HepG2 (cell line): ENCODE results near the gene VPS26A. TPM values are rescaled to one million over a fixed set of nuclear protein-coding genes. Genes with fewer than 3 reads are reported as not detected.

ENCODE experiments used
- CREB1 ChIP-seq, 2 experiments: fragments of 450-650 bp in 1 of 2; IDR thresholded peaks; 2 replicates each; pipeline ENCODE4 v1.6.1; 2016 to 2017; ENCODE audit warnings: control low read depth in 1 of 2, mild to moderate bottlenecking in 1 of 2, missing compliant biosample characterization in 1 of 2, missing genetic modification characterization in 1 of 2
- CSRNP2 ChIP-seq: sonication (generic); formaldehyde crosslinking; conservative IDR thresholded peaks from 2 replicates; pipeline ENCODE4 v1.8.0; 2022; ENCODE audit warnings: low read depth, missing genetic modification reagents
- ELF3 ChIP-seq: IDR thresholded peaks from 2 replicates; pipeline ENCODE4 v1.6.1; 2016; ENCODE audit warnings: missing genetic modification reagents, missing compliant biosample characterization
- ELF4 ChIP-seq: sonication (generic); formaldehyde crosslinking; IDR thresholded peaks from 2 replicates; pipeline ENCODE4 v1.5.0; 2020; ENCODE audit warnings: missing genetic modification reagents, mild to moderate bottlenecking, moderate library complexity, borderline replicate concordance
- GATA4 ChIP-seq: sonication (generic); IDR thresholded peaks from 2 replicates; pipeline ENCODE4 v1.6.1; 2016; ENCODE audit warnings: antibody characterized with exemption, low read depth, borderline replicate concordance
- GLI4 ChIP-seq: sonication (generic); formaldehyde crosslinking; IDR thresholded peaks from 2 replicates; pipeline ENCODE4 v1.5.1; 2020; ENCODE audit warnings: missing genetic modification reagents, mild to moderate bottlenecking, moderate library complexity, borderline replicate concordance
- HNRNPK ChIP-seq: fragments of 200-400 bp; formaldehyde crosslinking; IDR thresholded peaks from 2 replicates; pipeline ENCODE4 v1.6.1; 2018; ENCODE audit warnings: low read length, low read depth, moderate library complexity, mild to moderate bottlenecking; ENCODE audit not compliant: poor library complexity, severe bottlenecking
- HNRNPL ChIP-seq: fragments of 200-400 bp; formaldehyde crosslinking; IDR thresholded peaks from 2 replicates; pipeline ENCODE4 v1.6.1; 2017; ENCODE audit warnings: mild to moderate bottlenecking, low read depth, low read length
- KDM1A ChIP-seq: IDR thresholded peaks from 2 replicates; pipeline ENCODE4 v1.6.1; 2016; ENCODE audit warnings: missing compliant biosample characterization
- NAIF1 ChIP-seq: sonication (generic); formaldehyde crosslinking; IDR thresholded peaks from 2 replicates; pipeline ENCODE4 v1.5.0; 2020; ENCODE audit warnings: mild to moderate bottlenecking, missing genetic modification reagents, borderline replicate concordance
- RFXAP ChIP-seq: sonication (generic); formaldehyde crosslinking; IDR thresholded peaks from 2 replicates; pipeline ENCODE4 v1.4.0; 2020; ENCODE audit warnings: missing genetic modification reagents, borderline replicate concordance
- SIX1 ChIP-seq: sonication (generic); formaldehyde crosslinking; IDR thresholded peaks from 2 replicates; pipeline ENCODE4 v1.4.0; 2020; ENCODE audit warnings: missing genetic modification reagents, borderline replicate concordance
- SMC3 ChIP-seq: IDR thresholded peaks from 2 replicates; pipeline ENCODE4 v1.6.1; 2011; ENCODE audit warnings: low read length, improper control_type of control experiment
- SOX6 ChIP-seq, 2 experiments: fragments of 450-650 bp in 1 of 2; sonication (generic) in 1 of 2; formaldehyde crosslinking in 1 of 2; IDR thresholded peaks; 2 replicates each; pipeline versions ENCODE4 v1.4.0 to v1.6.1; 2017 to 2020; ENCODE audit warnings: antibody characterized with exemption in 1 of 2, mild to moderate bottlenecking in 1 of 2, missing genetic modification reagents in 1 of 2
- TGIF2 ChIP-seq: IDR thresholded peaks from 2 replicates; pipeline ENCODE4 v1.6.1; 2016; ENCODE audit warnings: control low read depth, missing compliant biosample characterization
- ZBTB21 ChIP-seq: sonication (generic); formaldehyde crosslinking; IDR thresholded peaks from 2 replicates; pipeline ENCODE4 v1.4.0; 2020; ENCODE audit warnings: missing genetic modification reagents
- ZFP82 ChIP-seq: sonication (generic); formaldehyde crosslinking; IDR thresholded peaks from 2 replicates; pipeline ENCODE4 v1.5.1; 2020; ENCODE audit warnings: mild to moderate bottlenecking, missing genetic modification reagents, borderline replicate concordance
- ZGPAT ChIP-seq: IDR thresholded peaks from 2 replicates; pipeline ENCODE4 v1.6.1; 2016; ENCODE audit warnings: mild to moderate bottlenecking
- ZNF362 ChIP-seq: sonication (generic); formaldehyde crosslinking; IDR thresholded peaks from 2 replicates; pipeline ENCODE4 v1.4.0; 2020; ENCODE audit warnings: missing genetic modification reagents, mild to moderate bottlenecking, borderline replicate concordance
- ZNF383 ChIP-seq: sonication (generic); formaldehyde crosslinking; IDR thresholded peaks from 2 replicates; pipeline ENCODE4 v1.4.0; 2020; ENCODE audit warnings: missing genetic modification reagents, mild to moderate bottlenecking, borderline replicate concordance
- ZNF451 ChIP-seq: sonication (generic); formaldehyde crosslinking; IDR thresholded peaks from 2 replicates; pipeline ENCODE4 v1.5.0; 2020; ENCODE audit warnings: mild to moderate bottlenecking, missing genetic modification reagents
- ZNF512 ChIP-seq: sonication (generic); formaldehyde crosslinking; IDR thresholded peaks from 2 replicates; pipeline ENCODE4 v1.4.0; 2020; ENCODE audit warnings: mild to moderate bottlenecking, missing genetic modification reagents
- ZNF768 ChIP-seq: sonication (generic); formaldehyde crosslinking; IDR thresholded peaks from 2 replicates; pipeline ENCODE4 v1.4.0; 2020; ENCODE audit warnings: missing genetic modification reagents
- polyA plus RNA-seq, 8 experiments: library from polyadenylated mRNA; depleted of rRNA in 3 of 8; stranded (reverse) in 7 of 8; unstranded in 1 of 8; fragments of >200 nt; fragmentation: Illumina TruSeq in 4 of 8; extraction: Trizol in 4 of 8; gene quantifications; 2 replicates each; pipeline versions ENCODE4 v1.2.1 to v1.2.3, GENCODE V29; 2011 to 2016; ENCODE audit warnings: low read depth in 4 of 8, missing spikeins in 1 of 8, mixed read lengths in 1 of 8; ENCODE audit not compliant: insufficient read depth in 1 of 8
- total RNA-seq, 5 experiments: library from RNA; depleted of rRNA; stranded (reverse); fragments of >200 nt; fragmentation: Illumina TruSeq; extraction: Trizol; gene quantifications; 2 replicates each; pipeline ENCODE4 v1.2.3, GENCODE V29; 2016; ENCODE audit warnings: low read depth in 1 of 5

The VPS26A gene
- total and polyA plus RNA-seq, 2 of the 13 experiments (the other 11 are each of a cell fraction or from before 2014, with no cell fraction given): 12.9 to 32.6 TPM

- TF ChIP-seq CSRNP2 (CRISPR knock-in tag) (no peak), SMC3 (no peak), ZGPAT (CRISPR knock-in tag) (peak; percentile 50; the same call in 1 of the 2 replicates), ZNF512 (CRISPR knock-in tag) (no peak), SIX1 (CRISPR knock-in tag) (0 out of 2 replicates have a peak, but pooled peaks have one; percentile 17), HNRNPL (no peak), KDM1A (CRISPR knock-in tag) (no peak), TGIF2 (CRISPR knock-in tag) (no peak), CREB1 (IDR thresholded peaks at IDR 0.05) (peak; percentile 44; the same call in 1 of the 2 replicates), CREB1 (CRISPR knock-in tag; IDR thresholded peaks at IDR 0.05) (0 out of 2 replicates have a peak, but pooled peaks have one; percentile 52), NAIF1 (CRISPR knock-in tag) (no peak), GATA4 (0 out of 2 replicates have a peak, but pooled peaks have one; percentile 32), ZBTB21 (CRISPR knock-in tag) (no peak), ELF3 (no peak; the same call in 1 of the 2 replicates), ZNF383 (0 out of 2 replicates have a peak, but pooled peaks have one; percentile 22), ZNF451 (CRISPR knock-in tag) (no peak), ZFP82 (no peak), ZNF768 (CRISPR knock-in tag) (peak; percentile 42; the same call in 1 of the 2 replicates), ZNF362 (no peak), HNRNPK (peak; percentile 97), ELF4 (no peak), RFXAP (no peak; the same call in 1 of the 2 replicates), GLI4 (CRISPR knock-in tag) (no peak), SOX6 (IDR thresholded peaks at IDR 0.05) (no peak), SOX6 (CRISPR knock-in tag; IDR thresholded peaks at IDR 0.05) (peak; percentile 43; the same call in 1 of the 2 replicates)
Observed at GRCh38 chr10:69123747-69124562, at the start of gene VPS26A (continued).
